Measurements from ENCODE around the gene ILKAP.

The ILKAP gene

GRCh38 chr2:238203094-238203972 lies at the start of gene ILKAP:
Gene ILKAP (minus strand): TSS chr2:238203695. CDS start chr2:238203553, 142 bp downstream.
- peak; percentile 14 for DNase-seq (ENCODE audit: low read depth, low spot score)
- H3K27ac ChIP-seq = peak within 1 kb of the TSS; percentile 70

- DNase-seq (ENCODE audit: low read depth, low spot score) = no peak
- H3K27ac ChIP-seq = no peak overlapping the region
Measured at GRCh38 chr2:238252766-238253630, 49.5 kb upstream of the ILKAP start.

GRCh38 chr2:238251986-238252385 lies 48.5 kb upstream of the ILKAP start:
- DNase-seq (ENCODE audit: low read depth, low spot score) = no peak
- no peak overlapping the region for H3K27ac ChIP-seq

- no peak overlapping the region for H3K27ac ChIP-seq
- no peak for DNase-seq (ENCODE audit: low read depth, low spot score)
Measured at GRCh38 chr2:238251331-238251730, 47.8 kb upstream of the ILKAP start.

GRCh38 chr2:238250896-238251295 lies 47.4 kb upstream of the ILKAP start:
- no peak overlapping the region for H3K27ac ChIP-seq
- DNase-seq (ENCODE audit: low read depth, low spot score) = no peak

GRCh38 chr2:238247841-238248453 lies 44.5 kb upstream of the ILKAP start:
- no peak overlapping the region for H3K27ac ChIP-seq
- DNase-seq (ENCODE audit: low read depth, low spot score) = no peak

- no peak overlapping the region for H3K27ac ChIP-seq
- no peak for DNase-seq (ENCODE audit: low read depth, low spot score)
Measured at GRCh38 chr2:238247002-238247822, 43.7 kb upstream of the ILKAP start.

GRCh38 chr2:238244151-238244550 lies 40.7 kb upstream of the ILKAP start:
- no peak for DNase-seq (ENCODE audit: low read depth, low spot score)
- no peak overlapping the region for H3K27ac ChIP-seq

GRCh38 chr2:238243496-238244076 lies 40.1 kb upstream of the ILKAP start:
- H3K27ac ChIP-seq = no peak overlapping the region
- DNase-seq (ENCODE audit: low read depth, low spot score) = no peak

GRCh38 chr2:238242731-238243495 lies 39.4 kb upstream of the ILKAP start:
- no peak overlapping the region for H3K27ac ChIP-seq
- no peak for DNase-seq (ENCODE audit: low read depth, low spot score)

GRCh38 chr2:238241970-238242369 lies 38.5 kb upstream of the ILKAP start:
- no peak overlapping the region for H3K27ac ChIP-seq
- no peak for DNase-seq (ENCODE audit: low read depth, low spot score)

- H3K27ac ChIP-seq = no peak overlapping the region
- DNase-seq (ENCODE audit: low read depth, low spot score) = no peak
Measured at GRCh38 chr2:238240757-238241711, 37.5 kb upstream of the ILKAP start.

GRCh38 chr2:238239863-238240756 lies 36.6 kb upstream of the ILKAP start, which contains the start of gene HES6:
Gene HES6 (minus strand): TSS chr2:238240038. CDS start chr2:238239905, 133 bp downstream.
- no peak within 1 kb of the TSS for H3K27ac ChIP-seq
- DNase-seq (ENCODE audit: low read depth, low spot score) = peak; percentile 16

- no peak for DNase-seq (ENCODE audit: low read depth, low spot score)
Measured at GRCh38 chr2:238239543-238239862, 36.0 kb upstream of the ILKAP start.

GRCh38 chr2:238238766-238239542 lies 35.5 kb upstream of the ILKAP start:
- H3K27ac ChIP-seq = no peak overlapping the region

More at GRCh38 chr2:238239543-238239862, 36.0 kb upstream of the ILKAP start:
- no peak overlapping the region for H3K27ac ChIP-seq

GRCh38 chr2:238238311-238238765 lies 34.8 kb upstream of the ILKAP start:
- no peak for DNase-seq (ENCODE audit: low read depth, low spot score)
- no peak overlapping the region for H3K27ac ChIP-seq

More at GRCh38 chr2:238238766-238239542, 35.5 kb upstream of the ILKAP start:
- DNase-seq (ENCODE audit: low read depth, low spot score) = no peak
